SHP77 treated with DMSO at 0.1 percent for 48 hours (cell line): Measurements from ENCODE around the gene POLR1C.
A peak's percentile ranks its signal among the peaks of the same experiment; 100 is the strongest.
"Not testable (repeated sequence)": the region's sequence is repeated elsewhere in the genome, so short reads cannot be mapped to it uniquely, and the experiment has no call there.

ENCODE experiments used
- DNase-seq: peaks from one replicate; lab custom pipeline; 2025; lab: John Stamatoyannopoulos, UW

Gene POLR1C

GRCh38 chr6:43509984-43510826 lies 6.7 kb upstream of the POLR1C start, which contains the start of gene LRRC73:
TSS of gene LRRC73 (minus strand) at chr6:43510346. CDS start at chr6:43509785, 561 bp downstream.
- peak; percentile 48 for DNase-seq

DNA sequence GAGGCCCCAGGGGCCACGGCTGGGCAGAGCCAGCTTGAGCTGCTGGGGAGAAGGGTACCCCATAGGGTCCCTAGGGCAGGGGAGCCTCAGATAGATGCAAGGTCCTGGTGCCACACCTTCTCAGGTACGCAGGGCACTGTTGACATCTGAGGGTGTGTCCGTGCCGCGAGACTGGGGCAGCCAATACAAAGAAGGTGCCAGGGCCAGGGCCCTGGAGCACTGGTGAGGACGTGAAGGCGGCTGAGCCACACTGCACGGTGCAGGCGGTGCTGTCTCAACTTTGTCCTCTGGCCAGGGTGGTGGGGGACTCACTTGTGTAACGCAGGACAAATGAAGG lies 6.1 kb upstream of the POLR1C start:
- DNase-seq: no peak

- DNase-seq: no peak
These were observed 5.0 kb upstream of the POLR1C start for GRCh38 chr6:43511824-43512415.

- DNase-seq: no peak
These were observed 1.1 kb upstream of the POLR1C start for GRCh38 chr6:43515808-43516207.

- no peak for DNase-seq
These were observed 557 bp upstream of the POLR1C start for GRCh38 chr6:43516367-43516696.

- DNase-seq: no peak
These were observed 842 bp downstream of the POLR1C start for GRCh38 chr6:43517505-43518357.

GRCh38 chr6:43520097-43520496 lies 3.2 kb downstream of the POLR1C start:
- DNase-seq: no peak

DNA sequence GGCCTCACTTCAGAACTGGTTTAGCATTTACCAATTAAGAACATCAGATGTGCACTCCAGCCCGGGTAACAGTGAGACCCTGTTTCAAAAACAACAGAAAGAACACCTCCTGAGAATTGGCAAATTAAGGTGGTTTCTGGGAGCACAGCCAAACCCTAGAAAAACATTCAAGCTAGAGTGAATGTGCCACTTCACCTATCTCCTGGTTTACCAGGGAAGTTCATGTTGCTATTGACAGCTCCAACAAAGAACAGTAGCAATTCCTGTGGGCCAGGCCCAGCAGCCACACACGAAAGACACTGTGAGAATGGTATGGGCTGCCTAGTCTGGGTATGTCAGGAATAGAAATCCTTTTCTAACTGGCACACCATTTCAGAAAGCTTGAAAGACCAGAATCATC lies 4.9 kb downstream of the POLR1C start:
- no peak for DNase-seq

GRCh38 chr6:43522547-43523261 lies 5.8 kb downstream of the POLR1C start:
- DNase-seq: no peak

DNA sequence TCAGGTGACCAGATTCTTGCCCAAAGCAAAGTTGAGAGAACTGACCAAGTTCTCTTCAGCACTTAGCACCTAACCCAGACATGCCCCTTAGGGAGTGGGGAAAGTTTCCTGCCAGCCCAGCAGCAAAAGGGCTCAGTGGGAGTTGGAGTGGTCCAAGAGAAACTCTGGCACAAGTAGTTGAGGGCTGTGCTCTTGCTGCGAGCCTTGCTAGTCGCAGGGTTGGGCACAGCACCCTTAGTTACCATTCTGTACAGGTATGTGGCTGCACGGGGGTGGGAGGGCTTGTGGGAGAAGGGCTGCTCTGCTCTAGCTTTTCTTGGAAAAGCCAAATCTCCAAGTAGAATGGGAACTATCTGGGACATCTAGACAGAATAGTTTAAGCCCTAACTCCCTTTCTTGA lies 6.4 kb downstream of the POLR1C start:
- DNase-seq: no peak

- DNase-seq: no peak
These were observed 7.6 kb downstream of the POLR1C start for GRCh38 chr6:43524483-43524961.

DNA sequence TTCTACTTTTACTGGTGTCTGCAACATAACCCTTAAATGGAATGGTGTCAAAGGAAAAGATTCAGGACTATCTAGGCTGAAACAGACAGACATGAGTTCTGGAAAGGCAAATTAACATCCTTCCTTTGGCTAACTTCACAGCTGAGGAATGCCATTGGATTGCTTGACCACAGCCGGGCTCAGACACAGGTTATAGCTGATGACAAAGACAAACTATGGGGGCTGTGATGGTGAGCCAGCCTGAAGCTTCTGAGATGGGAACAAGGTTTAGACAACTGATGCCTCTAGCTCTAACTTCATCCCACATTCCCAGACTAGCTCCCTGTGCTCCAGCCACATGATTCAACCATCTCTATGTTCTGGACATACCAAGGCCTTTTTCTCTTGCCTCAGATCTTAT lies 15.3 kb downstream of the POLR1C start:
- no peak for DNase-seq

- not testable (repeated sequence) for DNase-seq
These were observed 22.1 kb downstream of the POLR1C start for GRCh38 chr6:43538986-43539385.

GRCh38 chr6:43539409-43539808 lies 22.5 kb downstream of the POLR1C start:
- DNase-seq: not testable (repeated sequence)

GRCh38 chr6:43540507-43540906 lies 23.6 kb downstream of the POLR1C start:
- no peak for DNase-seq

DNA sequence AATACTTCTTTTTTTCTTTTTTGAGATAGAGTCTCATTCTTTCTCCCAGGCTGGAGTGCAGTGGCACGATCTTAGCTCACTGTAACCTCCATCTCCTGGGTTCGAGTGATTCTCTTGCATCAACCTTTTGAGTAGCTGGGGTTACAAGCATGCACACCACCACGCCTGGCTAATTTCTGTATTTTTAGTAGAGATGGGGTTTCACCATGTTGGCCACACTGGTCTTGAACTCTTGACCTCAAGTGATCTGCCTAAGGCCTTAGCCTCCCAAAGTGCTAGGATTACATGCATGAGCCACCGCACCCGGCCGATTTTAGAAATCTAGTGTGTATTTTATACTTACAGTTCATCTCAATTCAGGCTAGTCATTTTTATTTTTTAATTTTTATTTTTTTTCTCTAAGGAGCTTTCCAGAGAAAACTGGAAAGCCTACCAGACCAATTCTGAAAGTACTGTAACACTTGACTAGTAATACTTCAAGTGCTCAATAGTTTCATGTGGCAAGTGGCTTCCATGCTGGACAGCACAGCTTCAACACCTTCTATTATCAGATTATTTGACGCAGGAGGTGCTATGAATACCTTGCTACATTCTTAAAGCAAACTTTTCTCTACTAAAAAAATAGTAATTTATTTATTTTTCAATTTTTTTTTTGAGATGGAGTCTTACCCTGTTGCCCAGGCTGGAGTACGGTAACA lies 25.0 kb downstream of the POLR1C start:
- DNase-seq: no peak

- DNase-seq: no peak
These were observed 27.6 kb downstream of the POLR1C start for GRCh38 chr6:43544461-43544860.

GRCh38 chr6:43547222-43547621 lies 30.3 kb downstream of the POLR1C start:
- no peak for DNase-seq

GRCh38 chr6:43557620-43558019 lies 40.7 kb downstream of the POLR1C start:
- DNase-seq: not testable (repeated sequence)

DNA sequence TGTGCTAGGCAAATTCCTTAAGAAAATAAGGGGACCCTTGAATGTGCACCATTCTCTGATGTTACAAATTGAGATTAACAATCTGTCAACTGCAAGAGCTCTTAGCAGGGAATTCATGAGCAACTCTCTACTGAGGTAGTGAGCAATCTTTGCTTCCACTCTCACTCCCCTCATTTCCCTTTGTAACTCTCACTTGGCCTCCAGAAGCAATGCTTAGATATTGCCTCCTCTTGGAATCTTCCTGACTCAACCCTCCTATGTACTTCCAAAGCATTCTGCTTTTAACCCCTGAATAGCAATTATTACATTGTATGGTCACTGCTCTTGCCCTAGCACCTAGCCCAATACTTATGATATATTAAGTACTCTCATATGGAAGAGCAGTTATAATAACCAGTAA lies 42.4 kb downstream of the POLR1C start:
- DNase-seq: no peak

GRCh38 chr6:43570876-43571441 lies 54.1 kb downstream of the POLR1C start:
- no peak for DNase-seq
